OCI-LY1 (cell line): ENCODE measurements around the gene TMEM19.

ENCODE experiments used
- EZH2 ChIP-seq: fragments of 200-600 bp; sonication (generic), shearing (Covaris generic); IDR thresholded peaks from 2 replicates; pipeline ENCODE4 v1.8.0; 2017; ENCODE audit warnings: borderline replicate concordance, mixed run types, mild to moderate bottlenecking, antibody characterized with exemption, low read length, moderate library complexity, mixed read lengths
- TF ChIP-seq, protein P1 (sequence below): fragments of 200-600 bp; sonication (generic), shearing (Covaris generic); IDR thresholded peaks from 2 replicates; pipeline ENCODE4 v1.5.1; 2017; ENCODE audit warnings: mild to moderate bottlenecking, antibody characterized with exemption, low read length, moderate library complexity, mixed read lengths

DNA sequence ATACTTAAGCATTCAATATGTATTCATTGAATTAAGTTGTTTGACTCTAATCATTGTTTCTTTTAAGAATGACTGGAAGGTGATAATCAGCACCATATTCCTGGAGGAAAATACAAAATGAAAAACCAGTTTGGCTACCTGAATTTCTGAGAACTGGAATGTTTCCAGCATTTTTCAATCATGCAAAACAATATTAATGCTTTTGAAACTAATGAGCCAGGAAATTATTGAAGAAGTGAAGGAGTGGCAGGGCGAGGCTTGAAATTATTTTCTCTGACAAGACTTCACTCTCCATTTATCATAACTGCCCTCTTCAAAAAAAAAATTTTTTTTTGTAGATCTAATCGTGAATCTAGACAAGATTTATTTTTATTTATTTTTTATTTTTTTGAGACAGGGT, 19.0 kb downstream of the TMEM19 start:
- TF ChIP-seq, protein P1, sequence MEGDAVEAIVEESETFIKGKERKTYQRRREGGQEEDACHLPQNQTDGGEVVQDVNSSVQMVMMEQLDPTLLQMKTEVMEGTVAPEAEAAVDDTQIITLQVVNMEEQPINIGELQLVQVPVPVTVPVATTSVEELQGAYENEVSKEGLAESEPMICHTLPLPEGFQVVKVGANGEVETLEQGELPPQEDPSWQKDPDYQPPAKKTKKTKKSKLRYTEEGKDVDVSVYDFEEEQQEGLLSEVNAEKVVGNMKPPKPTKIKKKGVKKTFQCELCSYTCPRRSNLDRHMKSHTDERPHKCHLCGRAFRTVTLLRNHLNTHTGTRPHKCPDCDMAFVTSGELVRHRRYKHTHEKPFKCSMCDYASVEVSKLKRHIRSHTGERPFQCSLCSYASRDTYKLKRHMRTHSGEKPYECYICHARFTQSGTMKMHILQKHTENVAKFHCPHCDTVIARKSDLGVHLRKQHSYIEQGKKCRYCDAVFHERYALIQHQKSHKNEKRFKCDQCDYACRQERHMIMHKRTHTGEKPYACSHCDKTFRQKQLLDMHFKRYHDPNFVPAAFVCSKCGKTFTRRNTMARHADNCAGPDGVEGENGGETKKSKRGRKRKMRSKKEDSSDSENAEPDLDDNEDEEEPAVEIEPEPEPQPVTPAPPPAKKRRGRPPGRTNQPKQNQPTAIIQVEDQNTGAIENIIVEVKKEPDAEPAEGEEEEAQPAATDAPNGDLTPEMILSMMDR, result no peak
- no peak for TF ChIP-seq EZH2
